D721Med (cell line): ENCODE data around the gene CAPN8.

Experiments
- DNase-seq: peaks from one replicate; pipeline ENCODE4 v3.0.0; 2011; ENCODE audit warnings: low spot score; ENCODE audit not compliant: insufficient read length
- FAIRE-seq: peaks from 2 replicates; lab custom pipeline; 2011; peaks lifted over from hg19 to GRCh38; lab: Jason Lieb, UNC
- TF ChIP-seq, protein P1 (sequence below): IDR thresholded peaks from 2 replicates; pipeline ENCODE4 v1.5.1; 2012; ENCODE audit warnings: mild to moderate bottlenecking, control low read depth; ENCODE audit not compliant: insufficient read depth; ENCODE audit errors: missing control alignments

CAPN8 gene

DNA sequence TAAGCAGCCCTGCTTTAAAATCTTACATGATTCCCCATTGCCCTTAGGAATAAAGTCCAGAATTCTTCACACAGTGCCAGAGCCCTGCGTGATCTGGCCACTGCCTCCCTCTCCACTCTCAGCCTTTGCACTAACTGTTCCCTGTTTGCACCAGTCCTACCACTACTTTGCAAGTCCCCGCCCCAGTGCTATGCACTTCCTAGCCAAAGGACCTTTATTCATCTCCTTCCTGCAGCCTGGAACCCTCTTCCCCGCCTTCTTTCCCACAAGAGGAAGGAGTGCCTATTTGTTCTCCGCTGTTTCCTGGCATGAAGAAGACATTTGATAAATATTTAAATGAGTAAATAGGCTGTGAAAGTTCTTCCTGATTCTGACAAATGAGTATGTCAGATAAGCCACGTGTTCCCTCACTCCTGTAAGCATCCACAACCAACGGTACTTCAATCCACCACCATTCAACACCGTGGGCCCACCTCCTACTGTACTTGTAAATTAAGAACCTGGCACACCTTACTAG lies 23.9 kb downstream of the CAPN8 start:
- TF ChIP-seq, protein P1, sequence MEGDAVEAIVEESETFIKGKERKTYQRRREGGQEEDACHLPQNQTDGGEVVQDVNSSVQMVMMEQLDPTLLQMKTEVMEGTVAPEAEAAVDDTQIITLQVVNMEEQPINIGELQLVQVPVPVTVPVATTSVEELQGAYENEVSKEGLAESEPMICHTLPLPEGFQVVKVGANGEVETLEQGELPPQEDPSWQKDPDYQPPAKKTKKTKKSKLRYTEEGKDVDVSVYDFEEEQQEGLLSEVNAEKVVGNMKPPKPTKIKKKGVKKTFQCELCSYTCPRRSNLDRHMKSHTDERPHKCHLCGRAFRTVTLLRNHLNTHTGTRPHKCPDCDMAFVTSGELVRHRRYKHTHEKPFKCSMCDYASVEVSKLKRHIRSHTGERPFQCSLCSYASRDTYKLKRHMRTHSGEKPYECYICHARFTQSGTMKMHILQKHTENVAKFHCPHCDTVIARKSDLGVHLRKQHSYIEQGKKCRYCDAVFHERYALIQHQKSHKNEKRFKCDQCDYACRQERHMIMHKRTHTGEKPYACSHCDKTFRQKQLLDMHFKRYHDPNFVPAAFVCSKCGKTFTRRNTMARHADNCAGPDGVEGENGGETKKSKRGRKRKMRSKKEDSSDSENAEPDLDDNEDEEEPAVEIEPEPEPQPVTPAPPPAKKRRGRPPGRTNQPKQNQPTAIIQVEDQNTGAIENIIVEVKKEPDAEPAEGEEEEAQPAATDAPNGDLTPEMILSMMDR, result no peak
- no peak for DNase-seq
- FAIRE-seq, result no peak

DNA sequence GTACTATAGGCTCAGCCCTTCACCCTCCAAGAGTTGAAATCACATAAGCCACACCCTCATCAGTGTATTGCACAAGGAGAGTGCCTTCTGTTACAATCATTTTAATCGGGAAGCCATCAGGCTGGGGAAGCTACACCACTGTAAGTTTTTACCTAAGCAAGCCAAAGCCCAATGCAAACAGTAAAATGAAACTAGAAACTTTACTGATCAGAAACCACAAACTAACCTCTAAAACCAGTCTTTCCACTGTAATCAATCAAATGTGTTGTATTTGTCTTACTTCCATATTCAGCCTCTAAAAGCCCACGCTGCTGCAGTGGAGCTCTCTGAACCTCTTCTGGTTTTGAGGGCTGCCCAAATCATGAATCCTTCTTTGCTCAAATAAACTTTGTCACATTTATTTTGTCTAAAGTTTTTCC lies 26.2 kb downstream of the CAPN8 start:
- no peak for FAIRE-seq
- TF ChIP-seq, protein P1, result no peak
- no peak for DNase-seq

DNA sequence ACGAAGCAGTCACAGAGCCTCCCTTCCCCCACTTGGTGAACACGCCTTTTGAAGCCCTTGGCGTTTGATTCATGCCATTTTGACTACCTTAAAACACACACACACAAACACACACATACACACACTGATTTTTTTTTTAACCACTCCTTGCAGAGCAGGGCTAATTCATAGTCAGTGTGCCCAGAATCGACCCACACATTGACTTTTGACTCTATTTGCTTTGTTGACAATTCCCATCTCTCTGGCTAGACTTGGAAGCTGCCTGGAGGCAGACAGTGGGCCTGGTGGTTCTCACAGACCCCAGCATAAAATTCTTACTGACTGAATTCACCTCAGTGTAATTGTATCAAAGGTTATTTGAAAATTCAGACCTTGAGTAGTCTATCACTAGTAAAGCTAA lies 30.3 kb downstream of the CAPN8 start:
- FAIRE-seq (no peak), DNase-seq (no peak)
- TF ChIP-seq, protein P1, result no peak

DNA sequence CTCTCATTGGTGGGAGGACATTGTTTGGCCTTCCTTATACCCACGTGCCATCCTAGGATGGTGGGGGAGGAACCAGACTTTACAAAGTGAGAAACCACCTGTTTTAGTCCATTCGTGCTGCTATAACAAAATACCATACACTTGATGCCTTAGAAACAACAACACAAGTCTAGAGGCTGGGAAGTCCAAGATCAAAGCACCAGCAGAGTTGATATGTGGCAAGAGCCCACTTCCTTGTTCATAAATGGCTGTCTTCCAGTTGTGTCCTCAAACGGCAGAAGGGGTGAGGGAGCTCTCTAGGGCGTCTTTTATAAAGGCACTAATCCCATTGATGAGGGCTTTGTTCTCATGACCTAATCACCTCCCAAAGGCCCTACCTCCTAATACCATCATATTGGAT lies 31.1 kb downstream of the CAPN8 start:
- FAIRE-seq (no peak), DNase-seq (no peak)
- TF ChIP-seq, protein P1, result no peak

DNA sequence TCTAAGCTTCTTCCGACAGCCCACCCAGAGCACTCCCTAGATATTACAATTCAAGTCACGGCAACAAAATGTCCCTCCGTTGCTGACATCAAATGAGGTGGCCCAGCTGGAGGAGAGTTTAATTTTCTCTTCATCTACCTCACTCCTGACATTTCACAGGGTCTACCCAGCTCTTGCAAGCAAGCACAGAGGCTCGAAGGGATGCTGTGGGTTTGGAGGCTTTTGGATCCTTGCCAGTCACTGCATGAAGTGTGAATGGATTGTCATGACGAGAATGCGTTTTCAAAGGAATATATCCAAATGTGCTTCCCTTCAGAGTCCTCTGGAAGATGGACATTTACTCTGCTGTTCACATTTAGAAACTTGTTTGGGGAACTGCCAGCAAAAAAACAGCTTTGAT lies 33.5 kb downstream of the CAPN8 start:
- FAIRE-seq (no peak), DNase-seq (no peak)
- TF ChIP-seq, protein P1, result no peak

DNA sequence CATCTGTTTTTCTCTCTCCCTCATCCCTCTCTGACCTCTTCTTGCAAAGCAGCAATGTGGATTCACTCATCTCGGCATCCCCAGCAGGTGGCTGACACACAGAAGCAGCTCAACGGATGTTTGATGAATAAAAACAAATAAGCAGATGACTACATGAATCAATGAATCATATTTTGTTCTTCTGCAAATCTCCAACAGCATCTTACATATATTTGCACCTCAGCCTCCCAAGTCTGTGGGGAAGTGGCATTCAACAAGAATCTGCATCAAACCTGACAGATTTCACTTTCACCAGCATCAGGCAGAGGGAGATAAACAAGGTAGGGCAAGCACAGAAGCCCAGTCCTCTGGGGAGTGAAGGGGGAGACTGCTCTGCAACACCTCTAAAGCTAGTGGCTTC lies 34.0 kb downstream of the CAPN8 start:
- no peak for FAIRE-seq
- DNase-seq, result no peak
- TF ChIP-seq, protein P1, result no peak

DNA sequence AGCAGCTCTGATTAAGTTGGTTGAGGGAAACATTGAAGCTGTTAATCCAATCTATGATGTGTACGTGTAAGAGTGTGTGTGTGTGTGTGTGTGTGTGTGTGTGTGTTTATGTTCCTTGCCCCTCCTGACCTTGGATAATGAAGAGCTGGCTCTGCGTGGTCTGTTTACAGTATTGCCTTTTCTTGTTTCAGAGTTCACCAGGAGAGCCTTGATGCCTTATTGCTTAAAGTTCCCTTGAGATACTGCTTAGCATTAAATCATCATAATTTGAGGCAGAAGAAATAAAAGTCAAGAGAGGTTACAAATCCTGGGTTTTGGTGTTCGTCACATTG lies 36.4 kb downstream of the CAPN8 start:
- FAIRE-seq (no peak), DNase-seq (no peak)
- TF ChIP-seq, protein P1, result no peak
